ENCODE results near the gene ANKRD7.
"Not testable (repeated sequence)": the region's sequence is repeated elsewhere in the genome, so short reads cannot be mapped to it uniquely, and the experiment has no call there.

Gene ANKRD7

DNA sequence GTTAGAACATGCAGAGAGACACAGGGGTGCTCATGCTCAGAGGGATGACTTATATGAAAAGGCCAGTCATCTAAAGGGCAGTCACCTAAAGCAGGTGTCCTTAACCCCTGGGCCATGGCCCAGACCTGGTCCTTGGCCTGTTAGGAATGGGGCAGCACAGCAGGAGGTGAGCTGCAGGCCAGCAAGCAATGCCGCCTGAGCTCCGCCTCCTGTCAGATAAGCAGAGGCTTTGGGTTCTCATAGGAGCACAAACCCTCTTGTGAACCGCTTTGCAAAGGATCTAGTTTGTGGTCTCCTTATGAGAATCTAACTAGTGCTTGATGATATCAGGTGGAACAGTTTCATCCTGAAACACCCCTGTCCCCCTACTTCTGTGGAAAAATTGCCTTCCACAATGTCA, 14.5 kb downstream of the ANKRD7 start:
- DNase-seq (ENCODE audit: low read depth) = no peak

GRCh38 chr7:118240320-118240719, 15.8 kb downstream of the ANKRD7 start:
- not testable (repeated sequence) for DNase-seq (ENCODE audit: low read depth)

DNA sequence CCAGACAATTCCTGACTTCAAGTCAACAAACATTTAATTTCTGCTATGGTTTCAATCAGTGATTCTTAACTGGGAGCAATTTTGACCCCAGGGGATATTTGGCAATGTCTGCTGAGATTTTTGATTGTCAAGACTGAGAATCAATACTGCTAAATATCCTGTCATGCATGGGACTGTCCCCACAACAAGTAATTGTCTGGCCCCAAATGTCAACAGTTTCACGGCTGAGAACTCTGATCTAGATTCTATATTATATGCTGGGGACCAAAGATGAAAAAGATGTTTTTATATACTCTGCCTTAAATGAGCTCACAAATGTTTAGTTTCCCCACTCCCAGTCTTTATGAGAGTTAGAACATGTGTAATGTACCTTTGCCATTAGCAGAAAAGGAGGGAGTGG, 19.2 kb downstream of the ANKRD7 start:
- DNase-seq (ENCODE audit: low read depth) = no peak

- no peak for DNase-seq (ENCODE audit: low read depth)
Observed at GRCh38 chr7:118245267-118246040, 20.9 kb downstream of the ANKRD7 start.

- no peak for DNase-seq (ENCODE audit: low read depth)
Observed at GRCh38 chr7:118250860-118251494, 26.5 kb downstream of the ANKRD7 start.

- DNase-seq (ENCODE audit: low read depth) = no peak
Observed at GRCh38 chr7:118252087-118252486, 27.6 kb downstream of the ANKRD7 start.

DNA sequence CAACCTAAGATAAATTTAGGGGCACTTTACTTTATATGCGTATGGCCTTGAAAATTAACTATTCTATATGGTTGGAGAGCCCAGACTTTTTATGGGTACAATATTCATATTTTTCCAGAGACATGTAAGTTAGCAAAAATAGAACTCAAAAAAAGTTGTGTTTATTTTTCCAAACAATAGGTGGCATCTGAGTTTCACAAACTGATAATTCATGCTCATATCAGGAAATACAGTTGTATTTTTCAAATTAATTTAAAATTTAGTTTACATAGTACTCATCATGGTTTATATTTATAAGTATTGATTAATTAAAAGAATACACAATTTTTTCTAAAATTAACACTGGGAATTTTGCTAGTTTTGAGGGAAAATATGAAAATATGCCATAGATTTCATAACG, 34.6 kb downstream of the ANKRD7 start:
- no peak for DNase-seq (ENCODE audit: low read depth)

- no peak for DNase-seq (ENCODE audit: low read depth)
Observed at GRCh38 chr7:118264836-118265235, 40.3 kb downstream of the ANKRD7 start.

DNA sequence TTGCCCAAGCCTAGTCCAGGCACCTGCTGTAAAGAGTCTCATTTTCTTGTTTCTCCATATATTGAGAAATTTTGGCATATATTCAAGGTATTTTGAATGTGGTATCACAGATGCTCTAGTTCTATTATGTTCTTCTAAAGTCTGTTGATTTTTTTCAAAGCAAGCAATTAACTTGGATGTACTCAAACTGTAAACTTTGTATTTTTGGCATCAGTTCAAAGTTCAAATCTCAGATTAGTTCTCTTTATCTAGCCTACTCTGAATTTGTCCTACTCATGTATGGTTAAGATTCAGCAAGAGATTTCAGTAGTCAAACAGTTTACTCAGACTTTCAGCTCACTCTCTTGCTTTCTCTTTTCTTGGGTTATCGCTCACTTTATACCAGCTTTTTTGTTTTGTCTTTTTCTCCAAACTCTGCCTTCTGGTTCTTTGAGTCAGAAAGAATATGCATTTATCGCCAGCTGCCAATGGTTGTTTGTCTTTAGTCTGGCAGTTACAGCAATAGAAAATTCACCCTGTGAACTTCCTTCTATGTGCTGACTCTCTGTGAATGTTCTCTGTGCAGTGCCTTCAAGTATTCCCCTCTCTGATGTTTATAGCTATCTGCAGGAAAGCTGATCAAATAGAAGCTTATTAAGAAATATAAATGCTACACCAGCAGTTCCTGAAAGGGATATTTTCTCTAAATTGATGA, 56.0 kb downstream of the ANKRD7 start:
- no peak for DNase-seq (ENCODE audit: low read depth)

DNA sequence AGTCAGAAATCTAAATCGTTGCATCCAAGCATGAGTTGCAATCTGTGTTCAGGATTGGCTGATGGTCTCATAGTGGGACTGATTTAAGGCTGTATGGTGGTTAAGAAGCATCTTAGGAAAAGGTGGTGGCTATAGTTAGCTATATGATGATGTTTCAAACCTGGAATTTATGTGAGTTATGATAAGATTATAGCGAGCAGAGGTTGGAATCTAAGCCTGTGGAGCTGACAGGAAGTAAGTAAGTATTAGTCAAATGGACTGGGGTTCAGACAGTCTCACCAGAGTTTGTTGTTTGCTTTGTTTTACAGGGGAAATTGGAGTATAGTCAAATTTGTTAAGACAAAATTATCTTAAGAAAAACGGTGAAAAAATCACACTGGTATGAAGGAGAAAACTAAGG, 56.7 kb downstream of the ANKRD7 start:
- no peak for DNase-seq (ENCODE audit: low read depth)

GRCh38 chr7:118285358-118285757, 60.9 kb downstream of the ANKRD7 start:
- DNase-seq (ENCODE audit: low read depth) = no peak

DNA sequence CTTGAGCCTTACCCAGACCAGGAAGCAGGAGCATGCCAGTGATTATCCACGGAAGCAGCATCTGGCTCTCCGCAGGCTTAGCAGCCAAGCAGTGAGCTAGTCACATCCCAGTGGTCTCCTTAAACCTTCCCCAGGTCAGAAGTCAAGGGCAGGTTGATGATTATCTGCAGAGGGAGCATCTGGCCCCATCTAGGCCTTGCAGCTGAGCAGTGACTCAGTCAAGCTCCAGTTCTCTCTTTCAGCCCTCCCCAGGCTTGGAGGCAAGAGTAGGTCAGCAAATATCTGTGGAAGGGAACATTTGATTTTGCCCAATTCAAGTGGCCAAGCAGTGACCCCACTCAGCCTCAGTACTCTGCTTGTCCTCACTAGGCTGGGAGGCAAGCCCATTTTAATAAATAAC, 61.6 kb downstream of the ANKRD7 start:
- no peak for DNase-seq (ENCODE audit: low read depth)

GRCh38 chr7:118288098-118288497, 63.6 kb downstream of the ANKRD7 start:
- DNase-seq (ENCODE audit: low read depth) = no peak

GRCh38 chr7:118289476-118289875, 65.0 kb downstream of the ANKRD7 start:
- no peak for DNase-seq (ENCODE audit: low read depth)
